ENCODE data around the gene HKDC1.
A peak's percentile ranks its signal among the peaks of the same experiment; 100 is the strongest.
"Not testable (repeated sequence)": the region's sequence is repeated elsewhere in the genome, so short reads cannot be mapped to it uniquely, and the experiment has no call there.

HKDC1 gene, protein sequence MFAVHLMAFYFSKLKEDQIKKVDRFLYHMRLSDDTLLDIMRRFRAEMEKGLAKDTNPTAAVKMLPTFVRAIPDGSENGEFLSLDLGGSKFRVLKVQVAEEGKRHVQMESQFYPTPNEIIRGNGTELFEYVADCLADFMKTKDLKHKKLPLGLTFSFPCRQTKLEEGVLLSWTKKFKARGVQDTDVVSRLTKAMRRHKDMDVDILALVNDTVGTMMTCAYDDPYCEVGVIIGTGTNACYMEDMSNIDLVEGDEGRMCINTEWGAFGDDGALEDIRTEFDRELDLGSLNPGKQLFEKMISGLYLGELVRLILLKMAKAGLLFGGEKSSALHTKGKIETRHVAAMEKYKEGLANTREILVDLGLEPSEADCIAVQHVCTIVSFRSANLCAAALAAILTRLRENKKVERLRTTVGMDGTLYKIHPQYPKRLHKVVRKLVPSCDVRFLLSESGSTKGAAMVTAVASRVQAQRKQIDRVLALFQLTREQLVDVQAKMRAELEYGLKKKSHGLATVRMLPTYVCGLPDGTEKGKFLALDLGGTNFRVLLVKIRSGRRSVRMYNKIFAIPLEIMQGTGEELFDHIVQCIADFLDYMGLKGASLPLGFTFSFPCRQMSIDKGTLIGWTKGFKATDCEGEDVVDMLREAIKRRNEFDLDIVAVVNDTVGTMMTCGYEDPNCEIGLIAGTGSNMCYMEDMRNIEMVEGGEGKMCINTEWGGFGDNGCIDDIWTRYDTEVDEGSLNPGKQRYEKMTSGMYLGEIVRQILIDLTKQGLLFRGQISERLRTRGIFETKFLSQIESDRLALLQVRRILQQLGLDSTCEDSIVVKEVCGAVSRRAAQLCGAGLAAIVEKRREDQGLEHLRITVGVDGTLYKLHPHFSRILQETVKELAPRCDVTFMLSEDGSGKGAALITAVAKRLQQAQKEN

DNA sequence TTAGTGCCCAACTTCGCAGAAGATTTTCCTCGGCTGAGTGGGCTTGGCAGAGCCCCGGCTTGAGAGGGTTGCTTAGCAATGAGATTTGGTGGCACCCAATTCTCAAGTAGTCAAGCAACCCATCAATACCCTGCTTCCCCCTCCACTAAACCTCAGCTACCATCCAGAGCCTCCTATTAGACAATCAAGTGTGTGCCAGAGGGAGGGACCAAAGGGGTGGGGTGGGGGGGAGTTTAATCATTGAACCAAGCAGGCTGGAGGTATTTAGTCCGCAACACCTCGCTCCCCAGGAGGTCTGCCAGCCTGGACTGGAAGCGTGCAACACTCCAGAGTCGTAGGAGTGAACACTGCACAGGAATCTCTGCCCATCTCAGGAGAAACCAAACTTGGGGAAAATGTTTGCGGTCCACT is at the start of gene HKDC1:
TSS of gene HKDC1 (plus strand) at position 292 of the 411 bp plus-strand sequence. CDS start at position 396, 104 bp downstream.
- DNase-seq (ENCODE audit: low read depth in 2 of 3, low spot score in 1 of 3), result no peak

DNA sequence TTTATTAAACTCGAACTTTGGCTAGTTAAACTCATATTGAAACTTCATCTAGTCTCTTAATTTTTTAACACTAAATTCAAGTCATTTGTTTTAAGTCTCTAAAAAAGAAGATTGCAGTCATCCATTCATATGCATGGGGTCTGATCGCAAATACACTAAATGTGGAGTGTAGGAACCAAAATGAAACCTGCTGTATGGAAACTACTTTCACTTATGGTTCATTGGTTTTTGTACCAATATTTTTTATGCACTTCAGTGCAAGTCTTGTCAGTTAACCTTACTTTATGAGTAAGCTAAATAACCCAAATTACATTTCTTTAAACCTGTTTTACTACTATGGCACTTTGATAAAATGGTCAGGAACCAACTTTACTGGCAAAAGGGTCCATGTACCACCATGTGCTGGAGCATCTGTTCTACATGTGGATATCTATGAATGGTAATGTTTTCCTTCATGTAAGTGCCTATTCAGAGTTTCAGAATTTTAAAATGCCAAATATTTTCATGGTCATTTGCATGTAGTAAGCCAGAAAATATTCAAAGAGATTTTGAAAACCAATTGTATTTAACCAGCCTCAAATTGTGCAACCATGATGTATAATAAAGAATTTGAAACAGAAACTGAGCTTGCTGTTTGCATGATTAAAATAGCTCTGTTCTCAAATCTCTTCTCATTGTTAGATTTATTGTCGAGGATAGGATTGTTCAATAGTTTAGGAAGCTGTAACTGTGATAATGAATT is 47.7 kb upstream of the HKDC1 start:
- no peak for DNase-seq (ENCODE audit: low read depth in 2 of 3, low spot score in 1 of 3)

- DNase-seq (ENCODE audit: low read depth in 2 of 3, low spot score in 1 of 3), result not testable (repeated sequence)
These were observed 44.8 kb upstream of the HKDC1 start for GRCh38 chr10:69175326-69175725.

DNA sequence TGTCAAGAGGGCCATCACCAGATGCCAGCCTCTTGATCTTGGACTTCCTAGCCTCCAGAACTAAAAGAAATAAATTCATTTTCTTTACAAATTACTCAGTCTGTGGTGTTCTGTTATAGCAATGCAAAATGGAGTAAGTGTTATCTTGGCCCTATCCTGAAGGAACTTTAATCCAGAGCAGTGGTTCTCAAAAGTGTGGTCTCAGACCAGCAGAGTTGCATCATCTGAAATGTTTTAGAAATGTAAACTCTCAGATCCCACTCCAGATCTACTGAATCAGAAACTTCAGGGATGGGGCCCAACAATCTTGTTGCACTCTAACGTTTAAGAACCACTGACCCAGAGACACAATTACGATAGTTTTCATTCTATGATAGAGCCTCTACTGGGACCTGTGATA is 43.3 kb upstream of the HKDC1 start:
- DNase-seq (ENCODE audit: low read depth in 2 of 3, low spot score in 1 of 3), result no peak

DNA sequence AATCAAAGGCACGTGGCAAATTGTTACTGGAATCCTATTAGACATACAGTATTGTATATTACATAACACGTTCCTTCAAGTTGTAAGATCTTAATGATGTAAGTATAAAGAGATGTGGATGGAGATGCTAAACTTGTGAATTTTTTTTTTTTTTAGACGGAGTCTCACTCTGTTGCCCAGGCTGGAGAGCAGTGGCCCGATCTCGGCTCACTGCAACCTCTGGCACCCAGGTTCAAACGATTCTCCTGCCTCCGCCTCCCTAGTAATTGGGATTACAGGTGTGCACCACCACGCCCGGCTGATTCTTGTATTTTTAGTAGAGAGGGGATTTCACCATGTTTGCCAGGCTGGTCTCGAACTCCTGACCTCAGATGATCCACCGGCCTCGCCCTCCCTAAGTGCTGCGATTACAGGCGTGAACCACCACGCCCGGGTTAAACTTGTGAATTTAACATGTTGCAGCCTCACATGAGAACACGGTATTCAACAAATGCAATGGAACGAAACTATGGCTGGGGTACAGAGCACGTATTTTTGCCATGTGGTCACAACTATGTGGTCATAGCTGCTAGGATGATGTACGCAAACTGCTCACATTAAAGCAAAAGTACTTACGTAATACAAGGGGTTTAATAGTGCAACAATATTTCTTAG is 40.9 kb upstream of the HKDC1 start:
- DNase-seq (ENCODE audit: low read depth in 2 of 3, low spot score in 1 of 3), result peak in 1 of 3 donors; percentile 20

- DNase-seq (ENCODE audit: low read depth in 2 of 3, low spot score in 1 of 3), result peak; percentile 77 to 90 (median 81)
These were observed 40.2 kb upstream of the HKDC1 start, which contains the start of gene SUPV3L1 for GRCh38 chr10:69179743-69180524. SUPV3L1 (plus strand) TSS chr10:69180234; CDS start chr10:69180292, 58 bp downstream.

GRCh38 chr10:69180525-69181204 is 39.5 kb upstream of the HKDC1 start:
- DNase-seq (ENCODE audit: low read depth in 2 of 3, low spot score in 1 of 3), result peak in 1 of 3 donors; percentile 8

- DNase-seq (ENCODE audit: low read depth in 2 of 3, low spot score in 1 of 3), result no peak
These were observed 38.7 kb upstream of the HKDC1 start for GRCh38 chr10:69181433-69181832.

DNA sequence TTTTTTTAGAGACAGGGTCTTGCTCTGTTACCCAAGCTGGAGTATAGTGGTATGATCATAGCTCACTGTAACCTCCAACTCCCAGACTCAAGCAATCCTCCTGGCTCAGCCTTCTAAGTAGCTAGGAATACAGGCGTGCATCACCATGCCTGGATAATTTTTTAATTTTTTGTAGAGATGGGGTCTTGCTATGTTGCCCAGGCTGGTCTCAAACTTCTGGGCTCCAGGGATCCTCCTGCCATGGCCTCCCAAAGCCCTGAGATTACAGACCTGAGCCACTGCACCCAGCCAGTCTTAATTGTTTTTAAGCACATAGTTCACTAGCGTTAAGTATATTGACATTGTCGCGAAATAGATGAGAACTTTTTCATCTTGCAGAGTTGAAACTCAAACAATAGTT is 38.1 kb upstream of the HKDC1 start:
- DNase-seq (ENCODE audit: low read depth in 2 of 3, low spot score in 1 of 3), result no peak

- no peak for DNase-seq (ENCODE audit: low read depth in 2 of 3, low spot score in 1 of 3)
These were observed 33.6 kb upstream of the HKDC1 start for GRCh38 chr10:69186524-69186923.

GRCh38 chr10:69201045-69201444 is 19.1 kb upstream of the HKDC1 start:
- no peak for DNase-seq (ENCODE audit: low read depth in 2 of 3, low spot score in 1 of 3)

GRCh38 chr10:69202332-69202731 is 17.8 kb upstream of the HKDC1 start:
- DNase-seq (ENCODE audit: low read depth in 2 of 3, low spot score in 1 of 3), result no peak

DNA sequence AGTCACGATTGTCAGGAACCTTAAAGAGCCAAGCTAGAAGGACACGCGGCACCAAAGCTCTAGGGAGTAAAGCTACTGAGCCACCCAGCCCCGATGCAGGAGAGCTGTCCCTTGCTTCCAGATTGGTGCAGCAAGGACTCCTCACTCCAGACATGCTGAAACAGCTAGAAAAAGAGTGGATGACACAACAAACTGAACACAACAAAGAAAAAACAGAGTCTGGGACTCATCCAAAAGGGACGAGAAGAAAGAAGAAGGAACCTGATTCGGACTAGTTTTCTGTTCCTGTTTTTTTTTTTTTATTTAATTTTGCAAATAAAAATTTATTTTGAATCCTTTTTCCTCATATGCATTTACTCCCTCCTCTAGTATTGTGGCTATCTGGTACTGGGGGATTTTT is 11.4 kb upstream of the HKDC1 start:
- DNase-seq (ENCODE audit: low read depth in 2 of 3, low spot score in 1 of 3), result no peak

- no peak for DNase-seq (ENCODE audit: low read depth in 2 of 3, low spot score in 1 of 3)
These were observed 10.2 kb upstream of the HKDC1 start for GRCh38 chr10:69209787-69210484.

DNA sequence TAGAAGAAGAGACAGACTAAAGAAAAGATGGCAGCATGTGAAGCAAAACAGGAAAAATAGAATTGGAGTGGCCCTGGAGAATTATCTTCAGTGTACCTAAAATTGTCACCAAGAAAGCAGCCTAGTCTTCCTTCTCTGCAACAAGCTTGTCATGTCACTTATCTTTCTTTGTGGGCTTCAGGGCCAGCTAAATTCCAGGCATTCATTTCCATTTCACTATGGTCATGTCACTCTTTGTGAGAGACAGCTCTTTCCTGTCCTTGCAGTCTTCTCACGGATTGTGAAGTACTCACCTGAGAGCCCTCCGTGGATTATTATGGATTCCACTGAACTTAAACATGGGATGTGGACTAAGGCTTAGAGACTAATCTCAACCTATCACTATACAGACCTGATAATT is 9.0 kb upstream of the HKDC1 start:
- DNase-seq (ENCODE audit: low read depth in 2 of 3, low spot score in 1 of 3), result no peak

DNA sequence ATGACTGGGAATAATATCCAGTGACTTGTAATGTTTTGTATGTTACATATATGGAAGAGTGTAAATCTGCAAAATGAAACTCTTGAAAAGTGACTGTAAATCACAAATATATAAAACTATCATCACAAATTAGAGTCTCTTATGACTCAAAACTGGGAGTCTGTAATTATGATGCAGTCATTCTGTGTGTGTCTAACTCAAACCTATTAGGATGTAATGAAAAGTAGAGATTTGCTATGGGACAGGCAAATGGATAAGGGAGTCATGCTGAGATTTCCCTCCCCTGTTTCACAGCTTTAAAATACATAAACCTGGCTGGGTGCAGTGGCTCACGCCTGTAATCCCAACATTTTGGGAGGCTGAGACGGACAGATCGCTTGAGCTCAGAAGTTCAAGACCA is 8.6 kb upstream of the HKDC1 start:
- no peak for DNase-seq (ENCODE audit: low read depth in 2 of 3, low spot score in 1 of 3)

DNA sequence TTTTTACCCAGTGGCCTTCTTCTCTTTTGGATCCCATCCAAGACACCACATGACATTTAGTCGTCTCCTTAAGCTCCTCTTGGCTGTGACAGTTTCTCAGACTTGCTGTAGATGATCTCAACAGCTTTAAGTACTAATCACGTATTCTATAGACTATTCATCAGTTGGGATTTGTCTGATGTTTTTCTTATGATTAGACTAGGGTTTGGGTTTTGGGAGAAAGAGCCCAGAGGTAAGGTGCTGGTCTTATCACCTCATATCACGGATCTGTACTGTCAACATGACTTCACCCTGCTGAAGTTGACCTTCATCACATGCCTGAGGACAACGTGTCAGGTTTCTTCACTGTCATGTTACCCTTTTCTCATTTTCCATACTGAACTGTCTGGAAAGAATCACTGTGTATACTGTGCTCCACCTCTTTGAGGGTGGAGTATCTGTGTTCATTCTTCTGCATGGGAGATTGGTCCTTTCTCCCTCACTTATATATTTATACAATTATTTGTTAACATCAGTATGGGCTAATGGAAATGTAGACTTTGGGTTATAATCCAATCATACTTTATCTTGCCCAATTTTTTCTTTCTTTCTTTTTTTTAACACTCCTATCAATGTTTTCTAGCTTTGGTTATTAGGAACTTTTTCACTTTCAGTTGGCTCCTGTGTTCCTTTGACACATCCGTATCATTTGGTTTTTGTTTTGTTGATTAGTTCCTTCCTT is 6.4 kb upstream of the HKDC1 start:
- DNase-seq (ENCODE audit: low read depth in 2 of 3, low spot score in 1 of 3), result no peak

DNA sequence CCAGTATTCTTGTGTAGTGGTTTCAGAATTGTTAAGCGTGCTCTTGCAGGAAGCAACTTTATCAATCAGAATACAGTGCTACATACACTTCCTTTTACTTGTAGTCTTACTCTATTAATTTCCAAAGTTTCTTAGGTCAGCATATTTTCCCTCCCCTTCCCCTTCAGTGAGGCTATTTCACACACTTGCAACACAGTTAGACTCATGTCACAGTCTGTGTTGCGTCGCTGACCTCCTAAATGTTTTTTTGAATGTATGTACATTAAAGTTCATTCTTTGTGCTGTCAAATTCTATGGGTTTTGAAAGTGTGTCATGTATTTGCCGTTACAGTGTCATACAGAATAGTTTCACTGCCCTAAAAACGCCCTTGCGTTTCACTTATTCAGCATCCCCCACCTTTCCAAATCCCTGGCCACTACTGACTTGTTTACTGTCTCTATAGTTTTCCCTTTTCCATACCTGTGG is 5.4 kb upstream of the HKDC1 start:
- no peak for DNase-seq (ENCODE audit: low read depth in 2 of 3, low spot score in 1 of 3)
